Posterior vena cava (tissue), 2 donors: Measurements from ENCODE around the gene DYNLT1. TPM values are rescaled to one million over a fixed set of nuclear protein-coding genes. Genes with fewer than 3 reads are reported as not detected.
"Not testable (repeated sequence)": the region's sequence is repeated elsewhere in the genome, so short reads cannot be mapped to it uniquely, and the experiment has no call there.

ENCODE experiments used
- DNase-seq: peaks from one replicate; pipeline ENCODE4 v3.0.0-alpha.2; 2020; ENCODE audit warnings: low spot score
- intact Hi-C, 2 donors: fragments of 100-400 bp; cut with DNase I; formaldehyde crosslinking; loops; one replicate each; pipeline versions ENCODE4 v1.14.1 to v1.14.2; 2022 to 2023
- total RNA-seq, 2 donors: library from RNA; stranded (reverse); fragmentation: NEBNext Ultra II Directional; extraction: Animal tissue kit (Norgen Biotek cat#: 25700); gene quantifications; one replicate each; pipeline ENCODE4 v1.2.1, GENCODE V29; 2021
- donor health status: DM: yes; HTN: yes; CAD: no.
- donor health status: DM: yes; HTN: yes; CAD: no.

The DYNLT1 gene
- total RNA-seq, 2 donors from 2014 or later = 91.3 to 91.4 TPM

DNA sequence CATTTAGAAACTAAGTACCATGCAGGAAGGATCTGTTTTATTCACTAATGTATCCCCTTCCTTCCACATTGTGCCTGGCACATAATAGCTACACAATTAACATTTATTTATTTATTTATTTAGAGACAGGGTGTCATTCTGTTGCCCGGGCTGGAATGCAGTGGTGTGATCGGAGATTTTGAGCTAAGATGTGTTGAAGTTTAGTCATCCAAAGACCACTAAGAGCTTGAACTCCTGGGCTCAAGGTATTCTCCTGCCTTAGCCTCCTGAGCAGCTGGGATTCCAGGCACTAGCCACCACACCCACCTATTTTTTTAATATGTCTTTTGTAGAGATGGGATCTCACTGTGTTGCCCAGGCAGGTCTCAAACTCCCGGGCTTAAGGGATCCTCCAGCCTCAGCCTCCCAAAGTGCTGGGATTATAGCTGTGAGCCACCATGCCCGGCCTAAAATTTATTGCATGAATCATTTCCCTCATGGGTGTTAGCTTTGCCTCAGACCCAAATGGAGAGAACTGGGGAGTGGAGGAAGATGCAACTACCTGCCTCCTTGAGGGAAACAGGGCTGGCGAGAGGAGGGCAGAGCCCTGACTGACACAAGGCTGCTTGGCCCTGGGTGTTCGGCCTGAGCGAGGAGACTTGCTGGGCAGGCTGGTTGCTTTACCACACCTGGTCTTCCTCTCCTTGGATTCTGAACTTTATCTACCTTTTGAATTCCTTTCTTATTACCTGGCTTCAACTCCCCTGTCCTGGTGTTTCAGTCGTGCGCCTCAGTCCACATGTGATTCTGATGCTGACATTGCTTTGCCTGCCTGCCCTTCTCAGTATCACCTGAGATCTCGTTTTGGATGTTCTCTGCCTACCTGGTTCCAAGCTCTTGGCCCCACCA is 1.7 kb upstream of the DYNLT1 start:
- intact Hi-C loops = no loop called here
- no peak for DNase-seq

DNA sequence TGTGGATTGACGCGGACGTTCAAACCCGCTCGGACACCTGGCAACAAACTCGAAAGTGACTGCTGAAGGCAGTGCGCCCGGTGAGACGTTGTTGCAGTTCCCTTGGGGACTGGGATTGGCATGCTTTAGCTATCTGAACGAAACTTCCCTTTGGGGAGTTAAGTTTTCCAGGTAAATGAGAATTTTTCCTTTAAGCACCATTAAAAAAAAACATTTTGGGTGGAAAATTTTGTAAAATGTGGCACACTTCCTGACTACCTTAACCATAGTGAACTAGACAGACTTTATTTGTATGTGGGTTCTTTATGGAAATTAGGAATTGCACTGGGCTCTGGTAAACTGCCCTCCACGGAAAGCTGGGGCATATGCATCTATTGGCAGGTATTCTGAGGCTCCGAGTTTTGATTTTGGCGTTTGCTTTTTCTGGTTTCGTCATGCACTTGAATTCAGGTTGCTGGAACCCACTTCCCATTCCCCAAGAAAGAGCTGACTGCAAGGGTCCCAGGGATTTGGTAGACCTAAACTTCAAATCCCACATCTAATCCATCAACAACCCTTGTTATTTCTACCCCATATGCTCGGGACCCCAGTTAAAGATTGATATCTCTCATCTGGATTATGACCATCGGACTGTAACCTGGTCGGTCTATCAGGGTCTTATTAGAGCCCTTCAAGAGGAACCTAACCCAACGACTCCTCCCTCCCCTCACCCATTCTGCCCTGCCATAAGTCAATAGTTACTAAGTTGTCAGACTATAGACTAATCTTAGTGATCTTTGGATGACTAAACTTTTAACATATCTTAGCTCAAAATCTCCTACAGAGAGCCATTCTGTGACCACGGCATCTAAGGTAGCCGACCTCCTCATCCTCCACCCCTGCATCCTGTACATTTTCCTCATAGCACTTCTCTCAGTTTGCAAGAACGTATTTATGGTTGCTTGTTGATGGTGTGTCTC is 800 bp upstream of the DYNLT1 start:
- no peak for DNase-seq
- intact Hi-C loops = no loop called here

DNA sequence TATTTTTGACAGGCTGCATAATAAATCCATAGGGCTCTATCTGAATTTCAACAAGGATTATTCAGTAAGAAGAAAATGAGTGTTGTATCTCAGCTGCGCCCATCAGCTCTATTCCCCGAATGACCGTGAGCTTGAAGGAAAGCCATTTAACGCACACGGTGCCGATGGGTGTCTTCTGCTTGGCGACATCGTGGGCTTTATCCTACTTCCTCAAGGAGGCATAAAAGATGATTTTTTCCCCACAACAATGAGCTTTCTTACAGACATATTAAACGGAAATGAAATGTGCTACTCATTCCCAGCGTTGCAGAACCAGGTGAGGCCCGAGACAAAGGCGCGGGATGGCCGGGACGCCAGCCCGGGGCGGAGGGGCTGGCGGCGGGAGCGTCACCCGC is 710 bp downstream of the DYNLT1 start:
- intact Hi-C loops = no loop called here
- DNase-seq = no peak

- intact Hi-C loops = no loop called here
- DNase-seq = no peak
Measured at GRCh38 chr6:158642097-158642601, 2.4 kb downstream of the DYNLT1 start.

DNA sequence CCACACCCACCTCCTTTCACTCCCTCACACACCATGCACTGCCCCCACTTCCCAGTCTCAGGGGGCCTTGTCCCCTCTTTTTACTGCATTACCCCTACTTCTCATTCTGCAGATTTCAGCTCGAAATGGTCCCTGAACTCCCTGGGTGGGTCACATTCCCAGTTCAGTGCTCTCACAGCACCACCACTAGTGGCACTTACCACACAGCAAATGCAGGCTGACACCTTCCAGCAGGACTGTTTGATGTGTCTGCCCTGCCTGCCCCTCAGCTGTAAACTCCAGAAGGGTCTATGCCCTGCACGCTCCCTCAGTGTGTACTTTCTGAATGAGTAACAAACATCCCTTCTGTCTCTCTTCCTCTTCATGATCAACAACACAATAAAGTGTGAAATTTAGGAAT is 4.0 kb downstream of the DYNLT1 start:
- intact Hi-C loops = no loop called here
- DNase-seq = no peak

- intact Hi-C loops = no loop called here
- DNase-seq = no peak
Measured at GRCh38 chr6:158639056-158639455, 5.5 kb downstream of the DYNLT1 start.

GRCh38 chr6:158638324-158638854 is 6.2 kb downstream of the DYNLT1 start:
- no peak for DNase-seq
- intact Hi-C loops = no loop called here

DNA sequence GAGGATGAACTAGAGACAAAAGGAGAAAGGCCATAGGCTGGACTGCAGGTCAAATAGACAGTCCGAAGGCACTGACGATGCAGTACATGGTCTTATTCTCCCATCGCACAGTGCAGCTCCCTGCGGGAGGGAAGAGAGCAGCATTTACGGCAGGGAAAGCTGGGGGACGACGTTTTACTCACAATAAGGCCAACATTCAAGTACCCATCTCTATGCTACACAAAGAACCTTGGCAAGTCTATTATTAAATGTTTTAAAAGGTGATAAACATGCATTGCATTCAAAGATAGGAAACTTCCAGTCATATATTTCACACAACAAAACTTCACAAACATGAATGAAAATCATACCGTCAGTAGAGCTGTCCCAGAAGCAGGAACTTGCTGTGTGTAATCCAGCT is 7.8 kb downstream of the DYNLT1 start:
- intact Hi-C loops = no loop called here
- DNase-seq = no peak

GRCh38 chr6:158635427-158636073 is 9.0 kb downstream of the DYNLT1 start:
- DNase-seq = no peak
- intact Hi-C loops = no loop called here

DNA sequence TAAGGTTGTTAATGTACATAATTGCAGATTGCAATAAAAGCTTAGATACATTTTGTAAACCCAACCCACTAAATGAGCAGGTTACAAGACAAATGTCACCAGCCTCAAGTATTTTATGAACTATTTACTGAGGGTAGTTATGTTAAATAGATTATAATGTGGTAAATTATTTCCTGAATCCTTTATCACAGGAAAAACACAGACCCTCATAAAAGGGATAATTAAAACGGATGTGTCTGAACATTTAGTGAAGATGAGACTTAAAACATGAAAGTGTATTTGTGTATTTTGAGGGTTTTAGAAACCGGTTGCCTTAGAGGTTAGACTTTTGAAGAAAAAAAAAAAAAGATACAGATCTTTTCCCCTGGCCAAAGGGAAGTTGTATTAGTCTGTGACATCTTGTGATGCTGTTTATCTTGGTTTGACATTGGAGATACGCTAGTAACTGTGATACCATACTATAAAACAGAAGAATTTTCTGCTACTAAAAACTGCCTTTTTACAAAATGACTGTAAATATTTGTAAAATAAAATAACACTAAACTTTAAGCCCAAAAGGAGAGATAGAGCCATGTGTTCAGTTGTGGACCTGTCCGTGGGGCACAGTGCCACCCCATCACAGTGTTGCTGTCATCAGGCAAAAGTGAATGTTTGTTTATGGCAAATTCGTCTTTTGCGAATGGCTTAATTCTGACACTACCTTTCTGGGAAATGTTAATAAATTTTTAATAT is 9.7 kb downstream of the DYNLT1 start:
- DNase-seq = no peak
- intact Hi-C loops = no loop called here

- intact Hi-C loops = no loop called here
Measured at GRCh38 chr6:158633127-158633526, 11.4 kb downstream of the DYNLT1 start.

GRCh38 chr6:158632538-158633119 is 11.9 kb downstream of the DYNLT1 start:
- DNase-seq = not testable (repeated sequence)

More at GRCh38 chr6:158633127-158633526, 11.4 kb downstream of the DYNLT1 start:
- no peak for DNase-seq

DNA sequence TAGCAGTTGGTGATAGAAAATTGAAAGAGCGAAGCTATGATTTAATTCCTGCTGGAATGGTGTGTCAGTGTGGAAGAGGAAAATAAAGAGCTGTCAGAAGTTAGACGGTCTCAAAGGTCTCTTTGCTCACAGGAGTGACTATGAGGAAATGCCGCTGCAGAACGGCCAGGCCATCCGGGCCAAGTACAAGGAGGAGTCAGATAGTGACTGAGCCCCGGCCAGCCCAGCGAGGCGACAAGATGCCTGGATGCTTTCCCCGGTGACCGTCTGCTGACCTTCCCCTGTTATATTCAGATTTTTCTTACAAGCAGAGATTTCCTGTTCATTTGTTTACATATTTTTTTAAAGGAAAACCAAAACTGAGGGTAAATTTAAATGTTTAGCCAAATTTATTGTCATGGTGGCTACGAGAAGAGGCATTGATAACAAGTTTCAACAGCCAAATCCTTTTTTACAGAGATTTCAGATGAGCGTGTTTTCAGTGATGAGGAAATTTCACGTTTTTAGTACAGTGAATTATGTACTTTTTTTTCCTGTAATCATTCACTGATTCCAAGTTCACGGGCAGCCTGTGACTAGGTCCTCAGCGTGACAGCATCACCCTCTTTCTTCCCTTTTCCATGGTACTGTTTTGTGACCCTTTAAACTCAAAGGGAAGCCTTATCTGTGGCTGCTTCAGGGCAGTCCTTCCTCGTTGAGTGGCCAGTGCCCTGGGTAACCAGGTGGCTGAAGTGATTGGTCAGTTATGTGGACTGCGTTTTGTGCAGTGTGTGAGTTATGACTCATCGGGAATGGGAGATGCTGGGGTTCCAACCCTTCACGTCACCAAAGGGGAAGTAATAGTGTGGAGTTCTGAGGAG is 12.6 kb downstream of the DYNLT1 start:
- peak; percentile 94 for DNase-seq
- intact Hi-C loops = no loop called here

More at GRCh38 chr6:158632538-158633119, 11.9 kb downstream of the DYNLT1 start:
- intact Hi-C loops = not testable (repeated sequence)

DNA sequence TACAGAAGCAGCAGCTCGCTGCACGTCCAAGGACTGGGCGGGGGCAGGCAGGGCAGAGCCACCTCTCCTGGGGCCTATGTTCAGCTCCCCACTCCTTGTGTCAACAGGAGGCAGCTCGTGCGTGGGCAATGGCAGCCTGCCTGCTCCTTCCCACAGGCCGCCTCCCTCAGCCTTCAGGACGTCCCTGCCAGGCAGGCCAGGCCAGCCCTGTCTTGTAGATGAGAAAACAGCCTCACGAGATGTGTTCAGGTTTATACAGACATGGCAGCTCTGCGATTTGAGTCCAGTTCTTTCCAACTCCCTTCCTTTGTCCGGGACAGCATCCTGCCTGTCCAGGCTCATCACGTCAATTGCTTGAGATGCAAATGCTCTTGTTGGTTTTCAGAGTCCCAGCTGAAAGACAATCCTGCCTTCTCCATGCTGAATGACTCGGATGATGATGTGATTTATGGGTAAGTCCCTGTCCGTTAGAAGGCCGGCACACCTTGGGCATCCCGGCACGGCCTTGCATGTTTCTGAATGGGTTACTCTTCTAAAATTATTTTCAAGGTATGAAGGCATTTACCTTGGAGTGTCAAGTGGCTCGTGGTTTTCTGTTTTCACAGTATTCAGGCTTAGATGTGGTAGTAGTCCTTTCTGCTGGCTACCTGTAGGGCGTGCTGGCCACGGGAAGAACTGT is 13.5 kb downstream of the DYNLT1 start:
- intact Hi-C loops = no loop called here
- DNase-seq = peak; percentile 91

GRCh38 chr6:158629367-158630221 is 14.9 kb downstream of the DYNLT1 start:
- DNase-seq = no peak
- intact Hi-C loops = no loop called here

- intact Hi-C loops = no loop called here
- DNase-seq = no peak
Measured at GRCh38 chr6:158628542-158628941, 16.0 kb downstream of the DYNLT1 start.
